ENCODE results near the gene LORICRIN.
"Not testable (repeated sequence)": the region's sequence is repeated elsewhere in the genome, so short reads cannot be mapped to it uniquely, and the experiment has no call there.

Gene LORICRIN

DNA sequence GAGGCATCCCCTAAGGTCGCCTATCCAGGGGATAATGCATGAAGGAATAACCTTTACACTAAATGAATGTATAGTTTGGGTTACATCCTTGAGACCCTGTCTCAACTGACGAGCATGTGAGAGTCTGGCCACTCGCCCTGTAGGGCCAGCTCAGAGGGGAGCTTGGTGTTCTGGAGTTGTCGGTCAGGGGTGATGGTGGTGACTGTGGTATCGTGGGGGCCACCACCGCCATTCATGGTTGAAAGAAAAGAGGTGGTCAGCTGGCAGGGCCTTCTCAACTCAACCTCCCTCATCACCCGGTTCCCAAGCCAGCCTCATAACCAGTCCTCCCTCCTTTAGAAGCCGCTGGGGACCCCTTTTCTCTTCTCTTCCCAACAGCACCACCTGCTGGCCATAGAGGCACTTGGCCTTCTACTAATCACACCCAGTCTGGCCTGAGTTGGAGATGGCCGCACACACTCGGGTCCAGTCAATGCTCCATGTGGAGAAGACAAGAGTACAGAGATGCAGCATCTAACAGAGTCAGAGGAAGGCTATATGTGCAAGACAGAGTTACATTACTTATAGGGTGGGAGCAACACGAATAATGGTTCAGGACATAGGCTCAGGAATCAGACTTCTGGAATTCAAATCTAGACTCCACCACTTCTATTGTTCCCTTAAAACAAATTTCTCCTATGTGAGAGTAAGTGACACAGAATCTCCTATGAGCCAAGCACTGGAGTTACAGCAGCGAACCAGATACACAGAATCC is 30.2 kb upstream of the LORICRIN start:
- H3K36me3 ChIP-seq (ENCODE audit: control insufficient read depth, insufficient read depth, low read length); H3K9me3 ChIP-seq (ENCODE audit: control insufficient read depth, insufficient read depth, low read length); H3K9ac ChIP-seq (ENCODE audit: low read depth, low read length); H3K4me3 ChIP-seq (ENCODE audit: low read depth, low read length); H3K27me3 ChIP-seq (ENCODE audit: control insufficient read depth, insufficient read depth, low read length); H3K27ac ChIP-seq (ENCODE audit: low read depth, low read length); H3K4me1 ChIP-seq (ENCODE audit: control insufficient read depth, insufficient read depth, low read length): not testable (repeated sequence)

DNA sequence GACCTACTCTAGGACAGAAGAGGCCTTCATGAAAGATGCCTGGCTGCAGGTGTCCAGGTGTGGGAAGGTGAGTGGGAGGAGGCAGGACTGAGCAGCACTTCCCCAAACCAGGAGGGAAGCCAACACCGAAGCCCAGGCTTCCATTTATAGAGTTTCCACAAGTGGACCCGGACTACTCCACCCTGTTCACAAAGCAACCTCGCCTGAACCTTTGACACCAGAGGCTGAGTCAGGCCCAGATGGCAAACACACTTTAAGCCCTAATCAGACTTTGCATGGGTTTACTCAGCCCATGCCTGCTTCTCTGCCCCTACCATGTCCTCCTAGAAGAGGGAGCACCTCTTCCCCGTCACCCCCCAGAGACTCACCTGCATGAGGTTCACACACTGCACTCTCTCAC is 28.1 kb upstream of the LORICRIN start:
- H3K9ac ChIP-seq (ENCODE audit: low read depth, low read length), result no peak overlapping the region
- H3K27ac ChIP-seq (ENCODE audit: low read depth, low read length), result no peak overlapping the region
- H3K27me3 ChIP-seq (ENCODE audit: control insufficient read depth, insufficient read depth, low read length), result no peaks in the 10 kb centered on the region

DNA sequence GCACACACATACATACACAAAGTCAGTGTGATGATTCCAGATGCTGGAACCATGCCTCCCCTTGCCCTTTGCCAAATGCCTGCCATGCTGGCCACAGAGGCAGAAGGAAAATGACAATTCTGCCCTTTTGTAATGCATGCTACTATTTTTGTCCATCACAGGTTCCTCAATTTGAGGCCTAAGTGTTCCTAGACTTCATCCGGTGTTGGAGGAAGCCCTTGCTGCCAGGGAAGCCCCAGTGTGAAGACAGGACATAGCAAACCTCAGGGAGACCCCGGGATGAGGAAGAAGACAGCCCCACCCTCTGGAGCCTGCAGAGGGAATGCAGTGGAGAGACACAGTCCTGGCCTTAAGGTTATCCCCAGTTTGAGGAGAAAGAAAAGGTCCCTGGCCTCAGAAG is 27.7 kb upstream of the LORICRIN start:
- Histone ChIP-seq H3K27me3 (ENCODE audit: control insufficient read depth, insufficient read depth, low read length) (no peaks in the 10 kb centered on the region), H3K9ac (ENCODE audit: low read depth, low read length) (no peak overlapping the region), H3K4me3 (ENCODE audit: low read depth, low read length) (no peak overlapping the region), H3K9me3 (ENCODE audit: control insufficient read depth, insufficient read depth, low read length) (no peaks in the 10 kb centered on the region), H3K27ac (ENCODE audit: low read depth, low read length) (no peak overlapping the region), H3K36me3 (ENCODE audit: control insufficient read depth, insufficient read depth, low read length) (no peaks in the 10 kb centered on the region), H3K4me1 (ENCODE audit: control insufficient read depth, insufficient read depth, low read length) (no peaks in the 10 kb centered on the region)

More for the DNA sequence above, 28.1 kb upstream of the LORICRIN start:
- H3K9me3 ChIP-seq (ENCODE audit: control insufficient read depth, insufficient read depth, low read length), result no peaks in the 10 kb centered on the region
- H3K36me3 ChIP-seq (ENCODE audit: control insufficient read depth, insufficient read depth, low read length), result no peaks in the 10 kb centered on the region
- no peaks in the 10 kb centered on the region for H3K4me1 ChIP-seq (ENCODE audit: control insufficient read depth, insufficient read depth, low read length)
- no peak overlapping the region for H3K4me3 ChIP-seq (ENCODE audit: low read depth, low read length)

DNA sequence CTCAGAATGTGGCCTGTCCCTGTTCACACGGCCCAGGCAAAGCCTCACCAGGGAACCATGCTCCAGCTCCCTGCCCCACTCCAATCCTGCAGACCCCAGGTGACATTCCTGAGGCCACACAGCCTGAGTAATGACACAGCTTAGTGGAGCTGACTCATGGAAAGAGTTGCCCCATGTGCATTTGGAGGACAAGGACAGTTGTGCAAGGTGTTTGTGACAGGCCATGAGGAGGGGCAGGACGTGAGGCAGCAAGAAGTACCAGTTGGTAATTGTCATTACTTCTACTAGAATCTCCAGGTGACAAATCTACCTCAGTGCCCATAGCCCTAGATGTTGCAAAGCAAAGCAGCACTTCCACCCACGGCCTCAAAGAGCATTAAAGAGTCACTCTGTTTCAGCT is 26.9 kb upstream of the LORICRIN start:
- Histone ChIP-seq H3K36me3 (ENCODE audit: control insufficient read depth, insufficient read depth, low read length) (no peaks in the 10 kb centered on the region), H3K4me1 (ENCODE audit: control insufficient read depth, insufficient read depth, low read length) (no peaks in the 10 kb centered on the region), H3K4me3 (ENCODE audit: low read depth, low read length) (no peak overlapping the region), H3K27me3 (ENCODE audit: control insufficient read depth, insufficient read depth, low read length) (no peaks in the 10 kb centered on the region), H3K9me3 (ENCODE audit: control insufficient read depth, insufficient read depth, low read length) (no peaks in the 10 kb centered on the region), H3K27ac (ENCODE audit: low read depth, low read length) (no peak overlapping the region), H3K9ac (ENCODE audit: low read depth, low read length) (no peak overlapping the region)

DNA sequence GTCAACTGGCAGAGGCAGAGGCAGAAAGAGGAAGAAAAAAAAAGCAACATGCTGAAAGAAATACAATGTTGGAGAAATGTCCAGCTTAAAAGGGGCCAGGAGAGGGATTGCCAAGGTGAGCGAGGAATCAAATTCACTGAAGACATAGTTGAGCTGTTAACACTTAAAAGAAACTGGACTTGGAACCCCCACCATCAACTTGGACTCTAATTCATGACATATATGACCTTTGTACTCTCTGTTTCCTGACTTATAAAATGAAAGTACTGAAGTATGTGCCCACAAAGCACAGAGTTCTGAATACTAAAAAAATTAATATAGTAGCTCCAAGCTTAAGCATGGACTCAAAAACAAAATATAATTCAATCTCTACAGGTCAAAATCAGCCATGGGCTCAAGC is 26.0 kb upstream of the LORICRIN start:
- Histone ChIP-seq H3K4me3 (ENCODE audit: low read depth, low read length) (no peak overlapping the region), H3K9me3 (ENCODE audit: control insufficient read depth, insufficient read depth, low read length) (no peaks in the 10 kb centered on the region), H3K36me3 (ENCODE audit: control insufficient read depth, insufficient read depth, low read length) (no peaks in the 10 kb centered on the region), H3K9ac (ENCODE audit: low read depth, low read length) (no peak overlapping the region), H3K27me3 (ENCODE audit: control insufficient read depth, insufficient read depth, low read length) (no peaks in the 10 kb centered on the region), H3K4me1 (ENCODE audit: control insufficient read depth, insufficient read depth, low read length) (no peaks in the 10 kb centered on the region), H3K27ac (ENCODE audit: low read depth, low read length) (no peak overlapping the region)

DNA sequence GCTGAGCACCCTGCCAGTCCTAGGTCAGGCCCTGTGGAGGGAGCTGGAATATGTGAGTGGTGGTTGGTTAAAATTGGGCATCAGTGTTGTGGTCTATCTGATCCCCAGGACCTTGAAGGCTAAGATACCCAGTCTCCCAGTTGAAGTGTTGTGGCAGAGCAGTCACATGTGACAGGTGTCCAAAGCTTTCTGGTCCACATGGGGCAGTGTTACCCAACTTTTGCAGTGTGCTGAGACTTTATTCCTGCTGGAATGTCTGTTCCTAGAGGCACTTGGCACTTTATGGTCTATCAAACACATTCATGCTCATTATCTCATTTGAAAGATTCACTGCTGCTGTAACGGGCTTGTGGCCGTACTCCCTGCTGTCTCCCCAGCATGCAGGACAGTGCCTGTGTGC is 21.0 kb upstream of the LORICRIN start:
- Histone ChIP-seq H3K4me1 (ENCODE audit: control insufficient read depth, insufficient read depth, low read length) (no peaks in the 10 kb centered on the region), H3K9me3 (ENCODE audit: control insufficient read depth, insufficient read depth, low read length) (no peaks in the 10 kb centered on the region), H3K27ac (ENCODE audit: low read depth, low read length) (no peak overlapping the region), H3K4me3 (ENCODE audit: low read depth, low read length) (no peak overlapping the region), H3K9ac (ENCODE audit: low read depth, low read length) (no peak overlapping the region), H3K36me3 (ENCODE audit: control insufficient read depth, insufficient read depth, low read length) (no peaks in the 10 kb centered on the region), H3K27me3 (ENCODE audit: control insufficient read depth, insufficient read depth, low read length) (no peaks in the 10 kb centered on the region)

DNA sequence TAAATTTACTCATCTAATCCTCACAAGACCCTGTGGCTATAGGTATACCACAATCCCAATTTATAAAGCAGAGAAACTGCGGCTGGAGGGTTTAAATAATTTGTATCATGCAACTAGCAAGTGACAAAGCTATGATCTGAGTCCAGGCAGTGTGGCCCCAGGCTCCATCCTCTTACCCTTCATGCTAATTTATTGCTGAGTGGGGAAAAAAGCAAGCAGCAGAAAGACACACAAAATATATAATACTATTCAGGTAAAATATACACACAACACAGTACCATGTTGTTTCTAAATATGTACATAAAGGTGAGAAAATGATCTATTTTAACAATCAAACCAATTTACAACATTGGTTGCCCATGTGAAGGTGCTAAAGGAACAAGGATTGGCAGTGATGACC is 17.3 kb upstream of the LORICRIN start:
- Histone ChIP-seq H3K36me3 (ENCODE audit: control insufficient read depth, insufficient read depth, low read length) (no peaks in the 10 kb centered on the region), H3K4me3 (ENCODE audit: low read depth, low read length) (no peak overlapping the region), H3K27me3 (ENCODE audit: control insufficient read depth, insufficient read depth, low read length) (no peaks in the 10 kb centered on the region), H3K4me1 (ENCODE audit: control insufficient read depth, insufficient read depth, low read length) (no peaks in the 10 kb centered on the region), H3K27ac (ENCODE audit: low read depth, low read length) (no peak overlapping the region), H3K9me3 (ENCODE audit: control insufficient read depth, insufficient read depth, low read length) (no peaks in the 10 kb centered on the region), H3K9ac (ENCODE audit: low read depth, low read length) (no peak overlapping the region)

DNA sequence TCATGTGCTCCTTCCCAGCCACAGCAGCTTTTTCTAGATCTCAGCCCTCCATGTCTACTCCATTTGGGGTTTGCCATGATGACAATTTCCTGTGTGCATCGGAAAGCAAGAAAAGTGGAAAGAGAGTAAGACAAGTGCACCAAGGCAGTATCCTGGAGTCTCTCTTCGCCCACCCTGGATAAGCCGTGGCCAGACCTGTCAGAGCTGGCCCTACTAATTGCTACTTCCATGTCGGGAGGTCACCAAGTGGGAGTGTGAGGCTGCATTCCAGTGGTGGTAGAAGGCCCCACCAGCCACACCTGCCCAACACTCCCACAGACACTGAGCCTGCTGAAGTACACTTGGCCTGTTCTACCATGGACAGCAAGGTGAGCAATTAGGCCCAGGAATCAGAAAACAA is 14.0 kb upstream of the LORICRIN start:
- Histone ChIP-seq H3K4me1 (ENCODE audit: control insufficient read depth, insufficient read depth, low read length) (no peaks in the 10 kb centered on the region), H3K4me3 (ENCODE audit: low read depth, low read length) (no peak overlapping the region), H3K36me3 (ENCODE audit: control insufficient read depth, insufficient read depth, low read length) (no peaks in the 10 kb centered on the region), H3K27me3 (ENCODE audit: control insufficient read depth, insufficient read depth, low read length) (no peaks in the 10 kb centered on the region), H3K9me3 (ENCODE audit: control insufficient read depth, insufficient read depth, low read length) (no peaks in the 10 kb centered on the region), H3K9ac (ENCODE audit: low read depth, low read length) (no peak overlapping the region), H3K27ac (ENCODE audit: low read depth, low read length) (no peak overlapping the region)

DNA sequence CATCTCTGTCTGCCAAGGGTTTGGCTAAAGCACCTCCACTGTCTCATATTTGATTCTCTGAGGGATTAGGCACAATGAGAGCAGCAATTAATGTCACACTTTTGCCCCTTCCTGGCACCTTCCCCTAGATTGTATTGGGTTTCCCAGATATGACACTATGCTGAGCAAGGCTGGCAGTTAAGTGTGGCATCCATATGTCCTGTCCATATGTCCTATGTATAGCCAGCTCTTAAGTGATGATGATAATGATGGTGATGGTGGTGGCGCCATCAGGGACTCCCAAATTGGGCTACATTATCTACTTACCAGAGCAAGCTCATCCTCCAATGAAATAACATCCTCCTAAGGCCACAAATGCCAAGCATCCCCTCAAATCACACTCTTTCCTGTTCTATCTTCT is 13.5 kb upstream of the LORICRIN start:
- Histone ChIP-seq H3K9me3 (ENCODE audit: control insufficient read depth, insufficient read depth, low read length) (no peaks in the 10 kb centered on the region), H3K27ac (ENCODE audit: low read depth, low read length) (no peak overlapping the region), H3K4me1 (ENCODE audit: control insufficient read depth, insufficient read depth, low read length) (no peaks in the 10 kb centered on the region), H3K27me3 (ENCODE audit: control insufficient read depth, insufficient read depth, low read length) (no peaks in the 10 kb centered on the region), H3K9ac (ENCODE audit: low read depth, low read length) (no peak overlapping the region), H3K36me3 (ENCODE audit: control insufficient read depth, insufficient read depth, low read length) (no peaks in the 10 kb centered on the region), H3K4me3 (ENCODE audit: low read depth, low read length) (no peak overlapping the region)

DNA sequence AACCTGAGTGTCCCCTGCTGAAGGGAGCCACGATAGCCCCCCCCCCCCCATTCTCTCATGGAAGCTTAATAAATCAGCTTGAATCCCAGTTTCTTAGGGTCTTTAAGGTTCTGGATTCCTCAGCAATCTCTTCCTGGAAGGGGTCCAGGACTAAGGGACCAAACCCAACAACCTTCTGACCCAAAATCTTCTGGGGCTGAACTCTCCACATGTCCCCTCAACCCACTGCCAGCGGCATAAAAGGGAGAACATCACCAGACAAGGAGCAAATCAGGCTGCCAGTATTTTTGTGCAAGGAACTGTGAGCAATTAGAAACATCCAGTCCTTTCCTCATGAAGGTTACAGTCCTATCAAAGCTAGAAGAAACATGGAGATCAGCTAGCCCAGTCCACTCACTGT is 12.7 kb upstream of the LORICRIN start:
- H3K9ac ChIP-seq (ENCODE audit: low read depth, low read length), result no peak overlapping the region
- H3K27ac ChIP-seq (ENCODE audit: low read depth, low read length), result no peak overlapping the region
- no peaks in the 10 kb centered on the region for H3K27me3 ChIP-seq (ENCODE audit: control insufficient read depth, insufficient read depth, low read length)
- H3K36me3 ChIP-seq (ENCODE audit: control insufficient read depth, insufficient read depth, low read length), result no peaks in the 10 kb centered on the region
- H3K9me3 ChIP-seq (ENCODE audit: control insufficient read depth, insufficient read depth, low read length), result no peaks in the 10 kb centered on the region
- no peak overlapping the region for H3K4me3 ChIP-seq (ENCODE audit: low read depth, low read length)
- no peaks in the 10 kb centered on the region for H3K4me1 ChIP-seq (ENCODE audit: control insufficient read depth, insufficient read depth, low read length)

DNA sequence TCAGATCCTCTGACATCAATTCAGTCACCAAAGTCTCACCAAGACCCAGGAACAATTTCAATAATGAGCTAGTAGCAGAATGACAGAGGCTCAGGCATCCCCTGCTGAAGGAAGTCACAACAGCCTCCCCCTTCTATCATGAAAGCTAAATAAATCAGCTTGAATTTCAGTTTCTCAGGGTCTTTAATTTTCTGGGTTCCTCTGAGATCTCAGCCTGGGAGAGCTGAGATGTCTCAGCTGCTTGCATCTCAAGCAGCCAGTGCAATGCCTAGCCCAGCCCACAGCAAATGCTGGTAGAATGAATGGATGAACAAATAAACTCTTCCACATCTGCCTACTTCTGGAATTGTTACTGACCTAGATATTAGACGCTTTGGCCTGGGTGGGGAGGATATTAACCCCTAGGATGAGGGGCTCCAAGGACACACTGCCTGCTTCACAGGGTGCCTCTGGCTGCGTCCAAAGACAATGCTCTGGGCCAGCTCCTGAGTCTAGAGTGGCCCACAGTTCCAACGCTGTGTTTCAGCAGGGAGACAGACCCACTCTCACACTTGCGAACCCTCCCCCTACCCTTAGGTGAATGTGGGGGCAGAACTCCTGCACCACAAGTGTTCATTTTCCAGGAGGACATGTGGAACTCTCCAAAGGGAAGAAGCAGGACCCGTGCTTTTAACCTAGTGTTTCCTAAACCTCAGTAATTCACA is 11.2 kb upstream of the LORICRIN start:
- no peak overlapping the region for H3K9ac ChIP-seq (ENCODE audit: low read depth, low read length)
- H3K4me1 ChIP-seq (ENCODE audit: control insufficient read depth, insufficient read depth, low read length), result no peaks in the 10 kb centered on the region
- no peaks in the 10 kb centered on the region for H3K9me3 ChIP-seq (ENCODE audit: control insufficient read depth, insufficient read depth, low read length)
- H3K27ac ChIP-seq (ENCODE audit: low read depth, low read length), result no peak overlapping the region
- no peaks in the 10 kb centered on the region for H3K36me3 ChIP-seq (ENCODE audit: control insufficient read depth, insufficient read depth, low read length)
- H3K4me3 ChIP-seq (ENCODE audit: low read depth, low read length), result no peak overlapping the region
- H3K27me3 ChIP-seq (ENCODE audit: control insufficient read depth, insufficient read depth, low read length), result no peaks in the 10 kb centered on the region

Data from HUES48 (cell line).